ENCODE data around the gene SPDYE3.
"Not testable (repeated sequence)": the region's sequence is repeated elsewhere in the genome, so short reads cannot be mapped to it uniquely, and the experiment has no call there.

GRCh38 chr7:100363797-100364196 is 56.3 kb downstream of the SPDYE3 start:
- not testable (repeated sequence) for TF ChIP-seq CTCF (conservative IDR thresholded peaks at IDR 0.05 in 1 of 2, IDR thresholded peaks at IDR 0.05 in 1 of 2; ENCODE audit: extremely low read depth in 1 of 2, insufficient read depth in 1 of 2, low read depth in 1 of 2, low read length in 2 of 2); EZH2 (IDR thresholded peaks at IDR 0.05; ENCODE audit: borderline replicate concordance, low read length)

Measured in mammary epithelial cell (primary cell).